NCI-H510A treated with DMSO at 0.1 percent for 48 hours (cell line): ENCODE results near the gene GGA2.

Experiments used
- DNase-seq: peaks from one replicate; lab custom pipeline; 2025; lab: John Stamatoyannopoulos, UW

The GGA2 gene

GRCh38 chr16:23414731-23415130 is 95.6 kb downstream of the GGA2 start:
- DNase-seq, result no peak
